Amniotic epithelial cell (primary cell): Measurements from ENCODE around the gene NCSTN.

Experiments used
- DNase-seq: peaks from one replicate; pipeline ENCODE4 v3.0.0-alpha.2; 2010; ENCODE audit warnings: low read depth

NCSTN gene

GRCh38 chr1:160351629-160352028 lies 8.4 kb downstream of the NCSTN start:
- no peak for DNase-seq

DNA sequence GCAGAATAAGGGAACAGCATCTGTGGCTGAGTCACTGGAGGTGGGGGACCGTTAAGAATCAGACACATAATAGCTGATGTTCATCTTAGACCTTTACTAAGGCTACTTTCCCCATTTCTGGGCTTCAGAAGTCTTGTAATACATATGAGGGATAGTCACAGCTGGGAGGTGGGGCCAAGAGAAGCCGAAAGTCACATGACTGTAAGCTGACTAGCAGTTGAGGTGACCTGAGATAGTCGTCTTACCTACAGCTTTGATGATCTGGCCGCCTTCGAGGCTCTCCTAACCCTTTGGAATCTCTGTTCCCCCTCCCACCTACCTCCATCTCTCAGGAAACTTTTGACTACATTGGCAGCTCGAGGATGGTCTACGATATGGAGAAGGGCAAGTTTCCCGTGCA lies 9.4 kb downstream of the NCSTN start:
- DNase-seq: no peak

DNA sequence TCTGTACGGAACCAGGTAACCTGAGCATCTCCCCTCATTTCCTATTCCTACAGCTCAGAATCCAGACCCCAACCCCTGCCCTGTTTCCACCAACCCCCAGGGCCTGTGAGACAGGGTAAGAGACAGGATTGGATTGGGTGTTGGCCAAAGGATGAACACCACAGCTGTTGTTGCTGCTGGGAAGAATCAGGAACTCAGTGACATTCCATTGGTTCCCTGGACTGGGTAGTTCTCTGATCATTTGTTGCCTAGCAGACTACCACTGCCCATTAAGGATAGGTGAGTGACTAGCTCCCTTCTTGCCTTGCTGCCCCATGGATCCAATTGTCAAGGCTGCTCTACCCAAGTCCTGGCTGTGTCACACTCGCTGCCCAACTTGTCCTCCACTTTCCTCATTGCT lies 10.0 kb downstream of the NCSTN start:
- DNase-seq: peak; percentile 40

DNA sequence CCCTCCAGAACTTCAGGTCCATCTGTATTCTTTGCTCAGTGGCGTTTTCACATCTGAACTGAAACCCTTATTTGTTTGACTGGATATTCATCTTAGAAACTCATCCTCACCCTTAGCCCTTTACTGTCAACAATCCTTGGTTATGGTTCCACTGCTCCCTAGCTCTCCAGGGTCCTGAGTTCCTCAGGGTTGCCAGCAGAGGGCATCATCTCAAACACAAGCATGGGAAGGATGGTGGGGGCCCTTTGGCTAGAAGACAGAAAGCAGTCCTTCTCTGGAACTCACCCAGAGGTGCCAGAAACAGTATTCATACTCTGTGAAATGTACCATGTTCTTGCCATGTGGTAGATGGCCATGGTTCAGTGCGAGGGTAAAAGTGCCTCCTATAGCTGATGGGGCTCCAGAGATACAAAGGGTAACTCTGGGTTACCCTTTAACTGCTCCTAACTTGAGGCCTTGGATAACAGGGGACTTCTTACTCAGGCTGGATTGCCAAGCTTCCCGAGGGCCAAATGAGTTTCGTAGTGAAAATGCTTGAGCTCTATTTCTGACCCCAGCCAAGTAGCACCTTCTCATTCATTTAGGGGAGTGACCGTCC lies 11.3 kb downstream of the NCSTN start:
- no peak for DNase-seq

DNA sequence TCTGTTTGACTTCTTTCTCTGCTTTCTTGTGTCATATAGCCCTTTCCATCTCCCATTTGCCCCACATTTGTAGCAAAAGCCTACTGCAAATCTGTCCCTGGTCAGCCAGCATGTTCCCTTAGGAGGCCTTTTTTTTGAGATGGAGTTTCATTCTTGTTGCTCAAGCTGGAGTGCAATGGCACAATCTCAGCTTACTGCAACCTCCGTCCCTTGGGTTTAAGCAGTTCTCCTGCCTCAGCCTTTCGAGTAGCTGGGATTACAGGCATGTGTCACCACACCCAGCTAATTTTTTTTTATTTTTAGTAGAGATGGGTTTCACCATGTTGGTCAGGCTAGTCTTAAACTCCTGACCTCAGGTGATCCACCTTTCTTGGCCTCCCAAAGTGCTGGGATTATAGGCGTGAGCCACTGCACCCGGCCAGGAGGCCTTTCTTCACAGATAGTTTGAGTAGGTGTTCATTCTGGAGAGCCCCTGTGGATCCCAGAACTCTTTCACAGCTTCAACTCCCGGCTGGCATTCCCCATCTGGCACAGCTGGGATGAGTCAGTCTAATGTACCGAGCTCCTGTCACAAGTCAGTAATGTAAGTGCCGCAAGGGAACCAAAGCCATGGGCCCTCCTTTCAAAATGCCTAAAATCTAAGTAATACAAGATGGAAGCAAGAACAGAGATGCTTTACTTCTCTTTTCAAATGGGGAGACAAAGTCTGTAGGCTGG lies 14.3 kb downstream of the NCSTN start:
- DNase-seq: no peak

DNA sequence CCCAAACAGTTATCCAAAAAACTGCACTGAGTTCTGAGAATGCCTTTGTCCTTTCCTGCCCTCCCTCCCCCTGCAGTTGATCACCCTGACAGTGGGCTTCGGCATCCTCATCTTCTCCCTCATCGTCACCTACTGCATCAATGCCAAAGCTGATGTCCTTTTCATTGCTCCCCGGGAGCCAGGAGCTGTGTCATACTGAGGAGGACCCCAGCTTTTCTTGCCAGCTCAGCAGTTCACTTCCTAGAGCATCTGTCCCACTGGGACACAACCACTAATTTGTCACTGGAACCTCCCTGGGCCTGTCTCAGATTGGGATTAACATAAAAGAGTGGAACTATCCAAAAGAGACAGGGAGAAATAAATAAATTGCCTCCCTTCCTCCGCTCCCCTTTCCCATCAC lies 14.9 kb downstream of the NCSTN start:
- DNase-seq: no peak

- peak; percentile 19 for DNase-seq
Observed at GRCh38 chr1:160359559-160360226, 16.5 kb downstream of the NCSTN start.

DNA sequence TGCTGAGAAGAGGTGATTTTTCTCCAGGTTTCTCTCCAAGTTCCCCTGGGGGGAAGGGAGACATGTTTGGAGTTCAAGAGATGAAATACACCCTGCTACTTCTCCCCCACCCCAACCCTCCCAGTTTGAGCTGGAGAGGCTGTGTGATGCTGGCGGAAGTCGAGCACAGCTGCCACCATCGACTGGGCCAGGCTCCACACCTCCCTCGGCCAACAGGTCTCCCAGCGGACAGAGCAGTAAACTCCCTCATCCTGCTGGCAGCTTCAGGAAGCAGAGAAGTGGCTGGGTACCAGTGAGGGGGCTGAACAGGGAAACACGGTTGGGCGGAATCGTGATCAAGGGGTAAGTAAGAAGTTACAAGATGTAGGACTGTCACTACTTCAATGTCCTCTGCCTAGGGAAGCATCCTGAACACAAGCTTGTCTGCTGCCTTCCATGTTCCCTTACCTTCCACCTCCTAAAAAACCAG lies 17.1 kb downstream of the NCSTN start:
- DNase-seq: no peak

DNA sequence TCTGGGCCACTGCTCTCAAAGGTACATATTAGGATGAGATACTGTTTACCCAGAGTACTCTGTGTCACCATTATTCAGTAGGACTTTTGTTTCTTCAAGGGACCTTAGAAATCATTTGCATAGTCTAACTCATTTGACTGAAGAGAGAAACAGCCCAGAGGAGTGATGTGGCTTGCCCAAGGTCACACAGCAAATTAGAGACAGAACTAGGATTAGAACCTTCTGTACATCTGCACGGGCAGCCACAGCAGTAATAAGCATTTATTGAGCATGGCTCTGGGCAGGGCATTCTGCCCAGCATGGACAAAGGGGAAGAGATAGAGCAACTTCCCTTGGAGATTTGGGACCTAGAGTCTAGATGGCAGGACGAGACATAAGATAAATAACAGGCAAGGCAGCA lies 18.0 kb downstream of the NCSTN start:
- no peak for DNase-seq

DNA sequence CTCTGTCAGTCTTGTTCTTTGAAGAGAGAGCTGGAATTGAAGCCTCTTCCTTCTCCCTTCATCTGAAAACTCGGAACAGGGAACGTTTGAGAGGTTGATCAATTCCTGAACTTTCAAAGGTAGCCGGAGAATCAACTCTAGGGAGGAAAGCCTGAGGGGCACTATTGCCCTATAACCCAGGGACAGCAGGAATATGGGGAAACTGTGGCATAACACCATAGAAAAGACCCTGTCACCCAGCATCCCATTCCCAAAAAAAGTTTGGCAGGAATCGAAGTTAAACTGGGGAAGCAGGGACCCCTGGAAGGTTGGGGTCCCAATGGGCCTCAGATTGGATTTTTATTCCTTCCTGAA lies 18.6 kb downstream of the NCSTN start:
- DNase-seq: no peak

- DNase-seq: no peak
Observed at GRCh38 chr1:160362168-160362957, 19.2 kb downstream of the NCSTN start.

- no peak for DNase-seq
Observed at GRCh38 chr1:160363010-160363409, 19.8 kb downstream of the NCSTN start.

DNA sequence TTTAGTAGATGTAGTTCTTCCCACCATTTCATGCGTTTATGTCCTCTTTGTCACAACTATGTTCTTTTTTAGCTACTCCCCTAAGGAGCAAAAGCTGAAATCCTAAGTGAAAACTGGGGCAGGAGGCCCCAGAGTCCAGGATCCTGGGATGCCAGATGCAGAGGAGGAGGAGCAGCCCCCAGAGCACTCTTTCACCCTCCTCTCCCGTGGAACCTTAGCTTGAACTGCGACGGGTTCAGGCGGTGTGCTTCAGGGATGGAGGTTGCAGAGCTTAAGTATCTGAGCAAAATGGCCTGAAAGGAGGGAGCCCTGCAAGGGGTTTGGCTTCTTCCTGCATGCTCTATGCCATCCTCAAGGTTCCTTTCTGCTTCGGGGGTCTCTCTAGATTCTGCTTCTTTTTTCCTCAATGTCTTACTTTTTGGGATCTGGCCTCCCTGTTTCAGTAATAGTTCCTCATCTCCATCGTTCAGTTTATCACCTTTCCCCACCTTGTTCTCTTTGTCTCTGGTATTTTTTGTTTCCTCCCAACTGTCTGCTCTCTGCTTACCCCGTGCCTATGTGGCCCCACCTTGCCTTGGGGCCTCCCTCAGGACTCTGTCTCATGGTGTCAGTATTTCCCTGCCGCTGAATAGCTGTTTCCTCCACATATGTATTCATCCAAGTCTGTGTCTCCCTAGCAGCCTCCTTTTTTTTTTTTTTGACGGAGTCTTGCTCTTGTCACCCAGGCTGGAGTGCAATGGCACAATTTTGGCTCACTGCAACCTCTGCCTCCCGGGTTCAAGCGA lies 21.0 kb downstream of the NCSTN start:
- DNase-seq: no peak

- no peak for DNase-seq
Observed at GRCh38 chr1:160365325-160365724, 22.1 kb downstream of the NCSTN start.

DNA sequence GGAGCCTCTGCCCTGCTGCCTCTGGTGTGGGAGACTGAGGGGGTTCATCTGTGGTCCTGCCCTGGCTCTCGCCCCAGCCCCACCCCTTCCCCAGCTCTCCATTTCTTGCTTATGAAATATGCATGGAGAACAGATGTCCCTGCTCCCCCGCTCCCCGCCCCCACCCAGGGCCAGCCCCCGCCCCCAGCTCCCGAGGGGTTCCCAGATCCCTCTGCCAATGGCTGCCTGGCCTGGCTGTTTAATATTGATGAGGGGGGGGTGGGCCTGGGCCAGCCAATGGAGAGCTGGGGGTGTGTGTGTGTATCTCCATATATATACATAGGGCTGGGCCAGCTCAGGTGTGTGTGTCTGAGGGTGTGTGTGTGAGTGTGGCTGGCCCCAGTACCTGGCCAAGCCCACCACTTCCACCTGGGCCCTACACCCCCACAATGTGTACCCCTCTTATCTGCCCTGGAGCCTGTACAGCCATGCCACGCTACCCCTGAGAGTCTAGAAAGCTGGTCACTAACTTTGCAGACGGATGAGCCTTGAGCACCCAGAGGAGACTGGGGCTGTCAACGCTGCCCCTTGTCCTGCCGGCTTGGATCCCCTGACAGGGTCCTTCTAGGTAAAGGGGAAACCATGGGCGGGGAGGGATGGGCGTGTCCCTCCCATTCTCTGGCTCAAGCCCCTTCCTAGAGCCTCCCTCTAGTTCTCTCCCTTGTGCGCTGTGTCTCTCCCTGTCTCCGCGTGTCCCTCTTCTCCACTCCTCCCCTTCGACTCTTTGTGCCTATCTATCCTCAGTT lies 23.7 kb downstream of the NCSTN start, which contains the start of gene NHLH1:
Gene NHLH1 (plus strand): TSS at position 341 of the 785 bp plus-strand sequence. CDS start 3,661 bp downstream, outside the sequence.
- DNase-seq: no peak

DNA sequence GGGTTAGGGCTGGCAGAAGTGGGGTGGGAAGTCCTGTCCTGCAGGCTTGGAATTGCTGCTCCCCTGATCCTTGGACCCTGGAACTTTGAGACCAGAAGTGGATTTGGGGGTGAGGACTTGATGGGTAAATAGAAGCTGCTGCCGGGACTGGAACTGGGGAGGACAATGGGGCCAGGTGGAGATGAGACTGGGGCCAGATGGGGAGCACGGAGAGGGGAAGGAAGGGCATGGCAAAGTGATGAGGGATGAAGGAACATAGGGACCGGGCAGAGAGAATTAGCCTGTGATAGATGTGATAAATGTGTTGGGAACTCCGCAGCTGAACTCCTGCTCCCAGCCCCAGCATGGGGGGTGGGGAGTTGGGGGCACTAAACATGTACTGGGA lies 24.3 kb downstream of the NCSTN start:
- no peak for DNase-seq

DNA sequence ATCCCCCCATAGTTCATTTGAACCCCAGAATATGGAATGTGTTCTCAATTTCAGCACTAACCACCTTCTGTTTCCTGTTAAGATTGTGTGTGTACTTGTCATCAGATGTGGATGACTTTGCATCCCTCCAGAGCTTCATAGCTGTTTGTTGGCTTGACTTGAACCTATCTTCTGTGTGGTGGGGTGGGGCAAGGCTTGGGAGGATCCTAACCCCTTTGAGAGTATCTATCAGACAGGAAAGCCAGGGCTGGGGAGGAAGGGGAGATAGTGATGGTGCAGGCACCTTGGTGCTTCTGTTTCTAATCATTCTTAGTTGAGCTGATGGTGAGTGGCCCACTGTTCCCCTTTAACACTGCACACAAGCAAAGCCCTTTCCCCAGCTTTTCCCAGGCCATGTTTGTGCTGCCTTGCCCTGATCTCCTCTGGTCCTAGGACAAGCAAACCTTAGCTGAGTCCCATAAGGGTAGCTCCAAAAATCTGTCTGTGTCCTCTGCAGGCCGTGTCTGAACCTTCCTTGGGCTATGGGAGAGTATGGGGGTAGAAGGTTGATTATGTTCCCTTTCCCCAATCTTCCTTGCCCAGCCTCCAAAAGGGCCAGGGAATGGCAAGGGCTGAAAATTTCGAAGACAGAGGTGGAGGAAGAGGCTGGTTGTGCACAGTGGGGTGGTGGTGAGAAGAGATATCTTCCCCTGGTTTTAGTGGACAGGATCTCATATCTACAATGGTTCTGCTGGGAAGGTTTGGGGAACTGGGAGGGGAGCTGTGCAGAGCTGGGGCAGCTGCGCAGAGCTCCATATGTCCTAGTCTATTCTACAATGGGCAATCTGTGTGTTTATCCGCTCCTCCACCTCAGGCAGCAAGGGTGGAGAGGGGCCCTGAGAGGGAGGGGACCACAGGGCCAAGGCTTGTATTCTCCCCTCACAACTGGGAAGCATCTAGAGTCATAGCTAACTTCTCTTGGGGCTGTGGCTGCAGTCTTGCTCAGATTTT lies 25.0 kb downstream of the NCSTN start:
- no peak for DNase-seq

- DNase-seq: no peak
Observed at GRCh38 chr1:160369087-160369486, 25.9 kb downstream of the NCSTN start.

DNA sequence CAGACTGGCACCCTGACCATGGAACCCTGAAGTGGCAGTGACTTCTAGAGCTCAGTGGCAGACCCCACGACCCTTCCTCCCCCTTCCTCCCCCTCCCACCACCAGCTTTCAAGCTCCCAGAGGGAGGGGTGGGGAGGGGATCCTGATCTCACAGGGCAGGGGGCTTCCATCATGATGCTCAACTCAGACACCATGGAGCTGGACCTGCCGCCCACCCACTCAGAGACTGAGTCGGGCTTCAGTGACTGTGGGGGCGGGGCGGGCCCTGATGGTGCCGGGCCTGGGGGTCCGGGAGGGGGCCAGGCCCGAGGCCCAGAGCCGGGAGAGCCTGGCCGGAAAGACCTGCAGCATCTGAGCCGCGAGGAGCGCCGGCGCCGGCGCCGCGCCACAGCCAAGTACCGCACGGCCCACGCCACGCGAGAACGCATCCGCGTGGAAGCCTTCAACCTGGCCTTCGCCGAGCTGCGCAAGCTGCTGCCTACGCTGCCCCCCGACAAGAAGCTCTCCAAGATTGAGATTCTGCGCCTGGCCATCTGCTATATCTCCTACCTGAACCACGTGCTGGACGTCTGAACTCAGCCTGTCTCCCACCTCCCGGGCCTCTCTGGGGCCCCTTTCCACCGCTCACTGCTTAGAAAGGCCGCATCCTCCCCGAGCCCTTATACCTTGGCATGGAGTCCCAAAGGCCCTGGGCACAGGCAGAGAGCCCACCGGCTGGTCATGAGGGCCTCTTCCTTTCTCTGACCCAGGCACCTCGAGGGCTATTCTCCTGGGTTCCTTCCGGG lies 27.6 kb downstream of the NCSTN start:
- DNase-seq: no peak
